GM04504 (cell line): Measurements from ENCODE around the gene MGAT5.

Experiments
- DNase-seq: peaks from one replicate; pipeline ENCODE4 v3.0.0-alpha.2; 2012; ENCODE audit warnings: low read depth

MGAT5 gene

DNA sequence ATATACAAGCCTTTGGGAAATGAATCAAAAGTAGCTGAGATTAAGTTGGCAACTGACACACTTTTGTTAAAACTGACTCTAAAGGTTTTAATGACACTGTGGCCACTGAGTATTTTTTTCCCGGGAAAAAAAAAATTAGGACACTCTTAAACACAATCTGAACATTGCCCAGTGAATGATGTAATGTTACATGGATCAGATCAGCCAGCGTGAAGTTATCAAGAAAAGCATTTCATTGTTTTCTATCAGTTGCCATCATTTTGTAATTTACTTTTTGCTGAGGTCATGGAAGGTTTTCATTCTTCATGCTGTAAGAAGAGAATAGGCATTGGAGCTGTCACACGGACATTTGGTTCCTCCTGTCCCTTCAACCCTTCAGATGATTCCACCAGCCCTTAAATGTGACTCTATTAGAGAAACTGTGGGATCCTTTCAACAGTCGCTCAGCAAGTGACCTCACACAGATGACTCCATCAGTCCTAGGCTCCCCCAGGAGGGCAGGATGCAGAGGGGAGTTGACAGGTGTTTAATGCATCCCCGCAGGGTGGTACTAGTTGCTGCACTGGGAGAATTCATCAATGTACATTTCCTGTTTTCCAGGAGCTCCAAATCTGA is 164.2 kb downstream of the MGAT5 start:
- DNase-seq, result no peak

DNA sequence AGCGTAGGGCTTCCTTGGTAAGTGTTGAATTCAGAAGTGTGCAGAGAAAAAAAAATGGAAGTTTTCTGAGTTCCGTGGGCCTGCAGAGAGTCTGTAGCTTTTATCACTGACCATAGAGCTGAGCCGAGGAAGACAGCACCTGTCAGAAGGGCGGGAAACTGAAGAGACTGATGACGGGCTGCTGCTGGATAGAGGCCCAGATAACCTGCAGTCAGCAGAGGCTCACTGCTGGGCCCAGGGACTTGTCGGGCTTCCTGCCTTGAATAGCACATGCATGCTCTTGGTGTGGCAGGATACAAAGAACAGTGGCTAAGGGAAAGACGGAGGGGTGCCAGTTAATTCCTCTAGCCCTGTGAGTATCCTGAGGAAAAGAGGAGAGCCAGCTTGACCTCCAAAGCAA is 166.4 kb downstream of the MGAT5 start:
- no peak for DNase-seq

DNA sequence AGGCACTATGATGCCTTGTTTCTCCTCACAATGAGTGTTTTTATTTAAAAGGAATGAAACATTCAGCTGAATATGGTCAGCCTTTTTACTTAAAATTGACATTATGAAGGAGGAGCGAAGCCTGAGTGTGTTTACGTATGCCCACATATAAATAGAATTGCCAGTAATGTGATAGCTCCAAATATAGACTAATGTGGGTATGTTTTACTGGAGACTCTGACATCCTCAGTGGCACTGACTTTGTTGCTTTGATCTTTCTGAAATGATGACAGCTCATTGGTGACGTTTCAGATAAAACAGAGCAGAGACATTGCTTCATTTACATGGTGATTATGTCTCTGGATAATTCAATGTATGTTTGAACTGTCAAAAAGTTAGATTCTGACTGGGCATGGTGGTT is 167.0 kb downstream of the MGAT5 start:
- DNase-seq, result no peak

DNA sequence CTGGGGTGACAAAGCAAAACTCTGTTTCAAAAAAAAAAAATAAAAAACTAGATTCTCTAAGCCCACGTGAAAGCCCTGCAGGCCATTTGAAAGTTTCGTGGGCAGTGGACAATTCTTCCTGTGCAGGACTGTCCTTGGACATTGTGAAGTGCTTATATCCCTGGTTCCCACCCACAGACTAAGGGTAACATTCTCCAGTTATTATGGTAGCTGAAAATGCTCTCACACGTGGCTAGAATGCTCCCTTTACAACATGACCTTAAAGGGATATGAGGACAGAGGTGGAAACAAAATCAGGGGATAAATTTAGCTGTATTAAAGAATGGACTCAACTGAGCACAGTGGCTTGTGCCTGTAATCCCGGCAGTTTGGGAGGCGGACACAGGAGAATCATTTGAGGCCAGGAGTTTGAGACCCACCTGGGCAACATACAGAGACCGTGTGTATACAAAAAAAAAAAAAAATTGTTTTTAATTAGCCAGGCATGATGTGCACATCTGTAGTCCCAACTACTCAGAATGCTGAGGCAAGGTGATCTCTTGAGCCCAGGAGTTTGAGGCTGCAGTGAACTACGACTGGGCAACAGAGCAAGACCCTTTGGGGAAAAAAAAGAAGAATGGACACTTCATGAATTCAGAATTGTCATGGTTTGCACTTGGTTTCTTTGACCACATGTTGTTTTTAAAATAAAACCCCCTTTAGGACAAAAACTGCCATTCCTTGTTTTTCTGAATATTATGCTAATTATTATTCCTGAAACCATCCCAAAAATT is 167.9 kb downstream of the MGAT5 start:
- no peak for DNase-seq

DNA sequence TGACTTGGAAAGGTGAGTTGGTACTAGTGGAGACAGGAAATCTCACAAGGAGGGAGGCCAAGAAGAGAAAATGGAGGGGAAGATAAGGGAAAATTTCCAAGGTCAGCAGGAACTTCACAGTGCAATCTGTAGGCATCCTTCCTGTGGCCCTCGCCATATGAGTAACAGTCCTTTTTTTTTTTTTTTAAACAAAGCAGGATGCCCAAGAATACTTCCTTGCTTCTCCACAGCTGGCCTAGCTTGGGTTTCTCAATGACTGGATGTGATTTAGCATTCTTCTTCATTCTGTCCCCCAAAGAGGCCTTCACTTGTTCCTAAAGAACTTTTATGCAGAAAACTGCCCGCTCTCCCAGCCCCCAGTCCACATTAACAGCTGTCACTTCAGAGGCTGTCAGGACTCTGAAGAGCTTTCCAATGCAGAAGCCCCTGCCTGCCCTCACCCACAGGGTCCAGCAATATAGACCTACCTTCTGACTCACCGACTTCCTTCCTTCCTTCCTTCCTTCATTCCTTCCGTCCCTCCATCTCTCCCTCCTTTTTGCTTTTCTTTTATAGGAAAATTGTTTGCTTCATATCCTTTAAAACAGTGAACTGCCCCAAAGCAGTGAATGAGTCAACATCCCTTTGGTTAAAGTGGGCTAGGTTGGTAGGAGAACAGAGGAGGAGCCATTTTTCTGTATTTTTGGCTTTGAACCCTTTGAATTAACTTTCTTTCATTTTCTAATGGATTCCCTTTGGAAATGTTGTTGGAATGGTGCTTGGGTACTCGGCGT is 172.0 kb downstream of the MGAT5 start:
- DNase-seq, result no peak

DNA sequence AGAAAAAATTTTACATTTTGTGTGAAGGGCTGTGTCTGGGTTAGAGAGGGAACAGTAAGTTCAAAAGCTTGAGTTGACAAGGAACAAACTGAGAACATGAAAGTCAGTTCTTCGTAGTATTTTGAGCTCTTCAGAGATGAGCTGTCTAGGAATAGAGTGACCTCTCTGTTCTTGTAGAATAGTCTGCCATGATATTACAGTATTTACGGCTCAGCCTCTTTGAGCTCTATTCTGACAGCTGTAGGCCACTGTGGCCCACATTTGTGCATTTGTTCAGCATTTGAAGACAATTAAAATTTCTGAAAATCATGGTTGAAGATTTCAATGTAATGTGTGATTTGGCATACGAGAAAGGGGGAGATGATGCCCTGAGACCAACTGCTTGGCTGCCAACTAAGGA is 172.8 kb downstream of the MGAT5 start:
- DNase-seq, result no peak

DNA sequence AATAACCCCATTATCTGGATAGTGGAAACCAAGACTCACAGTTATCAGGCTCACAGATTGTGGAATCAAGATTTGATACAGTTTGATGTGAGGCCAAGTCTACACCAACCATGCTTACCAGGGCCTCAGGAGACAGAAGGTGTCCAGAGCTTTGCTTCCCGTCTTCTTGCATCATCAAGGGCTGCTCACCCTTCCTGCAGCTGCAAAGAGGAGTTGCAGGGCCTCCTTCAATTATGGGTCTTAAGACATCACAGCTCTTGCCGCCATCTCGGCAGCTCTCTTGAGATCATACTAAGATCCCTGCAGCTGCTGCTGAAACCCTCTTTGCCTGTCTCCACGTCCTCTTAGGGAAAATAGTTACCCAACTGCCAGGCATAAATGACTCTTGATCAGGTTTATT is 176.0 kb downstream of the MGAT5 start:
- DNase-seq, result no peak

DNA sequence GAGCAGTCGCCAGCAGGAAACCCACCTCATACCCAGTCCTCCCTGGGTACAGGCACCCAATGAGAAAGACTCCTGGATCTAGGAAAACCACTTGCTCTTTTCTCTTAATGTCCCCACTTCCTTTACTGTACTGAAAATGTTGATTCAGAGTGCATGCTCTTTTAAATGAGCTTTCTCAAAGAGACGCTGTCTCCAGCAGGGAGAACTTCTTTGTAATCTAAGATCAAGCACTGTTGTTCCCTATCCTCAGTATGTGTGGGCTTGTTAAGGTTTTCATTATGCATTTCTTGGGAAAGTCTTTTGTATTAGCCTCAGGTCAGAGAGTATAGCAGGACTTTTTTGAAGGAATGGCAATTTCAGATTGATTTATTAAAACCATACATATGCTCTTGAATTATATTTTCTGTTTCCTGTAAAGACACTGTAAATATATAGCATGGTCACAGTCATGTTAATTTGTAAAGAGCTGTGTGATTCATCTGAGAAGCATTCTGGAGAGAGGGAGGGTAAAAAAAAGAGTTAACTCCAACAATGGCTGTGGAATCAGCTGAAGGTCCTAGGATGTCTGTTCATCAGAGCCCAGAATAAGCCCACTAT is 178.1 kb downstream of the MGAT5 start:
- DNase-seq, result no peak

DNA sequence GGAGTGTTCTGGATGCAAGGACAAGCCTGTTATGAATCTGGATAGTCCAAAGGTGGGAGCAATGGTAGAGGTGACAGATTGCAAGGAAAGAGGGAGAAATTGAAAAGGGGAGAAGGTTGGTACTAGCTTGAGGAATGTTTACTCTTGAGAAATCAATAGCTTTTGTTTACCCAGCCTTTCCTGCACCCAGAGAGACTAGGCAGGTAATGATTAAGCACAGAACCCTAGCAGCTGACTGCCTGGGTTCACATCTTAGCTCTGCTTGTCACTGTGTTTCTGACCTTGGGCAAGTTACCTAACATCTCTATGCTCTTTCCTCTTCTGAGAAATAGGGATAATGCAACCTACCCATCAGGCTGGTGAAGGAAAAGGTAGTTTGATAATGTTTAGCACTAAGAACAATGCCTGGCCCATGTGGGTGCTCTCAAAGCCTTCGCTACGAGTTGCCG is 178.6 kb downstream of the MGAT5 start:
- no peak for DNase-seq

DNA sequence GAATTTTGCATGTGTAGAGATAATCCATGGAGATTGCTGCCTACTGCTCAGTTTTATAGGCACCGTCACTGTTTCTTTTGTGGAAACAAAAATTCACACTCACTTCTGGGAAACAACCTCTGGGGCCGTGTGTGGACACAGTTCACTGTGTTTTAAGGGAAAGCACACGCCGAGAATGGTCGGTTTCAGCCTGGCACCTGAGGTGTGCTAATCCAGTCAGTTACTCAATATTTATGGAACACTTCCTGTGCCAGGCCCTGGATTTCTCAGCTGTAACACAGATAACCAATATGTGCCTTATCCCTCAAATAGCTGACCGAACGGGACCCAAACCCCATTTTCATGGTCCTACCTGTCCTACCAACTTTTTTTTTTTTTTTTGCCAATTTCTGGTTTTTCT is 179.6 kb downstream of the MGAT5 start:
- no peak for DNase-seq

DNA sequence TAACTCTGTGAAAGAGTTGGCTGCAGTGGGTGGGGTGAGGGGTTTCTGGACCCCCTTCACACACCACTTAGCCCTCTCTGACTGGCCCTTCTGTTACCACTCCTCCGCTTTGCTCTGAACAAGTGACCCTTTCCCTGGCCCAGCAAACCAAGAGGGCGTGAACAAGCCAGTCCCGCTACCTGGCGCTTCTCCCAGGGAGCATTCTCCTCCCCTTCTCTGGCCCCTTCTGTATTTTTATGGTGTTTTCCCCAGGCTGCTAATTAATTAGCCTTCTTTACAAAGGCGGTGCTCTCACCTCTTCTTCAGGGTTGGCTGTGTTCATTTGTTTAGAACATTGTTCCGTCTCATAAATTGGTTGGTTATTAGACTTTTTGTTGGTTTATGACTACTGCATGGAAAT is 180.1 kb downstream of the MGAT5 start:
- no peak for DNase-seq

DNA sequence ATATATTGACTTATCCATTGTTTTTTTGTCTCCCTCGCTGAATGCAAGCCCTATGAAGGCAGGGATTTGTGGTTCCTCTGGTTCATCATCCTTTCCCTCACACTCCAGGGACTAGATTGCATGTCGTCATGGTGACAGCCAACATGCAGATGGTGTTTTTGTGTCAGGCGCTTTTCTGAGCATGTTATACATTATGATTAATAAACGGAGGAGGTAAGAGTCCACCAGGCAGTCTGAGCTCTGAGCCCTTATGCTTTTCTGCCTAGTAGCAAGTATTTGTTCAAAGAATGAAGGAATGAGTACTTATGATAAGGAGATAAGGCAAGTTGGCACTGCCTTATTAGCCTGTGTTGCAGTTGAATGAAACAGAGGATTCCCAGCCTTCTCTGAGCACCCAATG is 181.6 kb downstream of the MGAT5 start:
- no peak for DNase-seq

DNA sequence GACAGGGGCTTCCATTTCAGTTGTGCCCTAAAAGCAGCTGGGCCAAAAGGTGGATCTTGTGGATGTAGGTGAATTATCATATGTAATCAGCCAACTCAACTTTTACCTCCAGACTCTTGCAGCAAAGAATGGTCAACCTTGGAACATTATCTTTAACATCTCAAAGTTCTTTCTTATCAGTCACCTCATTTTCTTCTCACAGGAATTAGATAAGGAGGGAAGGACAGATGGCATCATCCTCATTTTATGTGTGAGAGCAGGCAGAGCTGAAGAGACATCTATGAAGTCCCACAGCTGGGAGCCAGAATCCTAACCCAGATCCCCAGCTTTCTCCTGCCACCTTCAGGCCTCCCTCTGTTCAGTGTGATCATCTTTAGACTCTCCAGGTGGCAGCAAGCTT is 182.1 kb downstream of the MGAT5 start:
- DNase-seq, result no peak

DNA sequence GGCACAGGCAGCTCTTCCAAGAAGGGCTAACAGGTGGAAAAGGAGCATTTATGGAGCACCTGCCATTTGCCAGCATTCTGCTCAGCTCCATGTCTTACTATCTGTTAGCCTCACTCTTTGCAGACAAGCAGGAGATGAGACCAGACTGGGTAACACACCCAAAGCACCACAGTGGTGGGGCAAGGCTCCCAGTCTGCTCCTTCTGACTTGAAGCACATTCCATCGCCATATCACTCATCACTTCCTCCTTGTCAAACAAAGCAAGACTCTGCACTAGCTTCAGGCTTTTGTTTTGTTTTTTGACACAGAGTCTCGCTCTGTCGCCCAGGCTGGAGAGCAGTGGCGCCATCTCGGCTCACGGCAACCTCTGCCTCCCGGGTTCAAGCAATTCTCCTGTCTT is 182.8 kb downstream of the MGAT5 start:
- DNase-seq, result no peak

DNA sequence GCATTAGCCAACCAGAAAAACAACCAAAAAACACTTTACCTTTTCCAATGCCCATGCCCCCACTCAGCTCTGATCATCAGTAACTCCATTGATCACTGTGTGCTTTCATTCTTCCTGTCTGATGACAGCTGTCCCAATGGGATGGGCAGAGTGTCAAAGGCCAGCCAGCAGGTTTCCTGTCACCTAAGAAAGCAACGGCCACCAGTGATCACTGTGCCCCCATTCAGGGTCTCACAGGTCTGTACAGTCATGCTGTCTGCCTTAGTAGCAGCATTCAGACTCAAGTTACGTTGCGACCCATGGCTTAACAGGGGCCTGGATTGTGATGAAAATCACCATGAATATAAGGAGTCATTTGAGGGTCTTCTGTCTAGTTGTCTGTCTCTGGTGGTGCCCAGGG is 184.5 kb downstream of the MGAT5 start:
- DNase-seq, result no peak

DNA sequence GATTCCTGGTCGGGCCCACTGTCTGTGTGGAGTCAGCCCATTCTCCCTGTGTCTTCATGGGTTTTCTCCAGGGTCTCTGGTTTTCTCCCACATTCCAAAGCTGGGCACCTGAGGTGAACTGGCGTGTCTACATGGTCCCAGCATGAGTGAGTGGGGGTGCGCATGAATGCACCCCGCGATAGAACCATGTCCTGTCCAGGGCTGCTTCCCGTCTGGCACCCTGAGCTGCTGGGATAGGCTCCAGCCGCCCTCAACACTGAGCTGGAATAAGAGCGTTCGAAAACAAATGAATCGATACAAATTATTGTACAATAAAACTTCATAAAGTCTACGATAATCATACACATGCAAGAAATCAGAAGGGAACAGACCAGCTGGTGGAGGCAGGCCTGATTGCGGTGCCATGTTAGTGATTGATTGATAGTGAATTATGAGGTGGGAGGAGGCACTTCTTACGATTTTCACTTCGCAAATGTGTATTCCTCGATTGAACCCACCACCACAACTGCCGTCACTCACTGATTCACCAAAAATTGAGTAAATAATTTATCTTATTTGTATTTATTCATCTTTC is 186.6 kb downstream of the MGAT5 start:
- DNase-seq, result no peak

DNA sequence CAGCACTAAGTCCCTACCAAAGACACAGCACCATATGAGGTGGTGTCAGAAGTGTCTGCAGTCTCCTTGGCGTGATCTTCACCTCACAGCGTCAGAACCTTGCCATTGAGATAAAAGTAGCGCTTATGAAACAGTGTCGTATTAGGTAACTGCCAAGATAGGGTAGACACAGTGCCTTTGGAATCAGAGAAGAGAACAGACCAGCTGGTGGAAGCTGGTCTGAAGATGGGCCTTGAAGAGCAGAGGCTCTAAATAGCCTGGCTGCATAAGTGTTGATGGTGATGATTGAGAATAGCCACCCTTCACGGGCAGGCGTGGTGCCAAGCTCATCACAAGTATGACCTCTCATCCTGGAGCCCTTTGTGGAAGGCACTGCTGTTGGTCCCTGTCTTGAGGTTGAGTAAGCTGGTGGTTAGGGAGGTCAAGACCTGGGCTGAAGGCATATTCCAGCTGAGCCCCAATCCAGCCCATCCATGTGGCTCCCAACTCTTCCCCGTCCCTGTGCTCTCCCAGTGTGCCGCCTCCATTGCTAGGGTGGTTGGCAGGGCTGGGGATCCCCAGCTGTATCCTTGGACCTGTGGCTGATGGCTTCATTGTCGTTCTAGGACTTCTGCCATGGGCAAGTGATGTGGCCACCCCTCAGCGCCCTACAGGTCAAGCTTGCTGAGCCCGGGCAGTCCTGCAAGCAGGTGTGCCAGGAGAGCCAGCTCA is 187.4 kb downstream of the MGAT5 start:
- no peak for DNase-seq

DNA sequence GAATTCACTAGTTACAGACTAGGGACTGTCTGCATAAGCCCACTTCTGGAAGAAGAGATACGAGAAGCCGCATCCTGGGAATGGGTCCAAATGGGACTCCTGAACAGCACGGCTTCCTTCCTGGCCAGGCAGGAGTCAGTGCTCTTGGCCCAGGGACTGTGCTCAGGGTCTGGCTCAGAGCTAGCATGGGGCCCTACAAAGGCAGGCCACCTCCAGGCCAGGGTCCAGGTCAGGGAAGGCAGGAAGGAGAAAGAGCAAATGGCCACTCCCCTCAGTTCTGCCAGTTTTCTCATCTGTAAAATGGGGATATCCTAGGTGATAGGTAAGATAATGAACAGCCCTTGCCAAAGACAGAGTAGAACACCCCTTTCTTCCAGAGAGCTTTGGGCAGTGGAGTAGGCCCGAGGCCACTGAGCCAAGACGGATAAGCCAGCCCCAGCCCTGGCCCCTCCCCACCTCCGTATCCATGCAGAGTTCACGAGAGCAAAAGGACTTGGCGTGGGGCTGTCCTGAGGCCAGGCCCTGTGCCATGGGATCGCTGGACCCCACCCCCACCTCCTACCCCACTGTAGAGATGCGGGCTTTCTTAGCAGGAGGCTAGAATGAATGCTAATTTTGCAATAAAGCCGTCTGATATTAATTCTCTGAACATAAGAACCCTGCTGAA is 190.1 kb downstream of the MGAT5 start:
- DNase-seq, result no peak

DNA sequence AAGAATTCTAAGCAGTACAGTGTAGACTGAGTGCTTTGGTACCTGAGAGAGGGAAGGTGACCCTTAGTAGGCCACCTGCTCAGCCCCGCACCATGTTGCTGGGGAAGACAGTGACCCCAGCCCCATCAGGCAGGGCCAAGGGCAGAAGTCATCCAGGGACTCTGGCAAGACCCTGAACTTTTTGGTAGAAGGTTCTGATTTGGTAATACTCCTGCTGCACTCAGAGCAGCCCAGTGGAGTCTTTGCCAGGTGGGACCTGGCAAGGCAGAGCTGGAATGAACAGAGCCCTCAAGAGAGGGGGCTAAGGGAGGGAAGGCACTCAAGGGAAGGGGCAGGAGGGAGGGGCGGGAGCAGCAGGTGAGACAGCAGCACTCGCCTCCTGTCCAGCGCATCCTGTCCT is 191.2 kb downstream of the MGAT5 start:
- no peak for DNase-seq

DNA sequence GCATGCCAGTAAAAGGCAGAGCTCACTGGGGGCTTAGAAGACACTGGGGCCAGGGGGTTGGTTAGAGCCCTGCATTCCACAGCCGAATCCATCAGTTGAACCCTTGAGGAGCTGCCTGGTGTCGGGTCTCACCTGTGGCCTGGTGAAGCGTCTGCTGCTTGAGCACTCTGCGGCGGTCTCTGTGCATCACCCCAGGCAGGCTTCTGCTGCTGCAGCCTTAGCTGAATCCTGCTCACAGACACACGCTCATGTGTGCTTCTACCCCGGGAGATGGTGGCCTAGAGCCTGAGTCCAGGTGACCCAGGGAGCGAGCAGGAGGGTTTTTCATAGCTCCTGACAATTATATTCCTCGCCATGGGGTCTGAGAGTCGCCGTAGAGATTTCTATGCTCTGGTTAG is 192.1 kb downstream of the MGAT5 start:
- no peak for DNase-seq

DNA sequence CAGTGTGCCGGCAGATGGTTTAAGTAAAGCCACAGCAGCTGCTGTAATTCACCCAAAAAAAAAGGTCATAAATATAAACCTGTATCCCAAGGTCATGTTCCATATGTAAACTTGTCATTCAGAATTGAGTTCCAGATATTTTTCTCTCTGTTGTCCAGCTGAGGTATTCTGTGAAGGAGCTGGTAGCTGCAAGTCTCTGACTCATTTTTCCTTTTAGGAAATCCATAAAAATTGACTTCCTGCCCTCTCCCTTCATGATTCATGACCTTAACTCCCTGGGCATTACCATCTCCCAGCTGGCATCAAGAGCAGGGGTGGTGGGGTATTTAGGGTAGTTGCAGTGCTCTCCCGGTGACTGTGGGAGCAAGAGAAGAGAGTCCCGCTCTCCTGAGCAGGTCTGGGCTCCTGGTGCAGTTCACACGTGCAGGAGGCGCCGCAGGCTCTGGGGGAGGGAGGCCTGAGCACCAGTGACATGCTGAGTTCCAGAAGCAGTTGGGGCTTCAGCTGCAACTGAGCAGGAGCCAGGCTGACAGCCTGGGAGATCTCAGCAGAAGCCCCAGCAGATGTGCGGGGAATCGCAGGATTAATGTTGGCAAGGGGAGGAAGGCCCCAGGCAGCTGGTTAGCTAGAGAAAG is 192.6 kb downstream of the MGAT5 start:
- DNase-seq, result peak; percentile 17
